Mesothelial cell of epicardium (in vitro differentiated cells): ENCODE data around the gene MYLK4. TPM values are rescaled to one million over a fixed set of nuclear protein-coding genes. Genes with fewer than 3 reads are reported as not detected.

Source experiments
- DNase-seq, 2 experiments: peaks; one replicate each; pipeline ENCODE4 v3.0.0; 2021; ENCODE audit warnings: low spot score in 2 of 2; ENCODE audit not compliant: unreplicated experiment in 2 of 2
- H3K27ac Mint-ChIP-seq: 2 replicates; pipeline ENCODE4 v1.8.0; 2021; ENCODE audit warnings: mixed read lengths
- H3K27me3 Mint-ChIP-seq: 2 replicates; pipeline ENCODE4 v1.8.0; 2021; ENCODE audit warnings: low read depth, mixed read lengths
- H3K36me3 Mint-ChIP-seq: 2 replicates; pipeline ENCODE4 v1.8.0; 2021; ENCODE audit warnings: mixed read lengths
- H3K4me1 Mint-ChIP-seq: 2 replicates; pipeline ENCODE4 v1.8.0; 2021; ENCODE audit warnings: mixed read lengths
- H3K4me3 Mint-ChIP-seq: 2 replicates; pipeline ENCODE4 v1.8.0; 2021; ENCODE audit warnings: mild to moderate bottlenecking, moderate library complexity, mixed read lengths
- H3K9me3 Mint-ChIP-seq: 2 replicates; pipeline ENCODE4 v1.8.0; 2021; ENCODE audit warnings: mixed read lengths
- total RNA-seq: library from RNA; stranded (reverse); gene quantifications from 3 replicates; pipeline ENCODE4 v1.2.1, GENCODE V29; 2021
- TF ChIP-seq, protein P1 (sequence below): fragments of 200-600 bp; sonication (generic); IDR thresholded peaks from one replicate; pipeline ENCODE4 v1.5.0; 2021; ENCODE audit warnings: antibody characterized with exemption; ENCODE audit not compliant: unreplicated experiment

MYLK4 gene
- total RNA-seq, 1 donor from 2014 or later: 0.89 TPM

DNA sequence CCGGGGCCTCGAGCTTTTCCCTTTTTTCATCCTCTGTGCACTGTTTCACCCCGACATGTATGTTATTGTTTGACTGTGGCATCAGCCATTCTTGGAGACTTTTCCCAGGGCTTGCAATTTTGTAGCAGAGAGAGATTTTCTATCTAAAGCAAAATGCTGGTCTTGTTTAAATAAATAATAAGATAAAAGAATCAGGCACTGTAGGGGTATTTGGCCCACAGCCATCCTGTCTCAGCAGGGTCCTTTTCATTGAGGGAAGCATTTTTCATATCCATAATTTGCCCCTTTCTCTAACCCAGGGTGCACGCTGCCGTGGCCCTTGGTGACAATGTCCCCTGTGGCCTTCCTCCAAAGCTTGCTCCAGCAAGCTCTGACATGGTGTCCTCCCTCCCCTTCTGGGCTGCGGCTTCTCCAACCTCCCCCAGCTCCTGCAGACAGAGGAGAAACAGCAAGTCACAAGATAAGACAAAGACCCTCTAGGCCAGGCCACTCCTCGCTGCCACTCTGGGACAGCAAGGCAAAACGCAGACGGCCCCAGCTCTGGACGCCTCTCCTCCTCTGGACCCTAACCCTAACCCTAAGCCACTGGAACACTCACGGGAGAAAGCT is 117.6 kb downstream of the MYLK4 start:
- Mint-ChIP-seq H3K4me1 (peaks cover 18% of the 10 kb centered on the region), H3K27me3 (peaks cover 10% of the 10 kb centered on the region), H3K36me3 (no peaks in the 10 kb centered on the region), H3K9me3 (no peaks in the 10 kb centered on the region), H3K4me3 (no peak overlapping the region), H3K27ac (peak overlapping the region; percentile 41)
- DNase-seq: no peak
- TF ChIP-seq, protein P1, sequence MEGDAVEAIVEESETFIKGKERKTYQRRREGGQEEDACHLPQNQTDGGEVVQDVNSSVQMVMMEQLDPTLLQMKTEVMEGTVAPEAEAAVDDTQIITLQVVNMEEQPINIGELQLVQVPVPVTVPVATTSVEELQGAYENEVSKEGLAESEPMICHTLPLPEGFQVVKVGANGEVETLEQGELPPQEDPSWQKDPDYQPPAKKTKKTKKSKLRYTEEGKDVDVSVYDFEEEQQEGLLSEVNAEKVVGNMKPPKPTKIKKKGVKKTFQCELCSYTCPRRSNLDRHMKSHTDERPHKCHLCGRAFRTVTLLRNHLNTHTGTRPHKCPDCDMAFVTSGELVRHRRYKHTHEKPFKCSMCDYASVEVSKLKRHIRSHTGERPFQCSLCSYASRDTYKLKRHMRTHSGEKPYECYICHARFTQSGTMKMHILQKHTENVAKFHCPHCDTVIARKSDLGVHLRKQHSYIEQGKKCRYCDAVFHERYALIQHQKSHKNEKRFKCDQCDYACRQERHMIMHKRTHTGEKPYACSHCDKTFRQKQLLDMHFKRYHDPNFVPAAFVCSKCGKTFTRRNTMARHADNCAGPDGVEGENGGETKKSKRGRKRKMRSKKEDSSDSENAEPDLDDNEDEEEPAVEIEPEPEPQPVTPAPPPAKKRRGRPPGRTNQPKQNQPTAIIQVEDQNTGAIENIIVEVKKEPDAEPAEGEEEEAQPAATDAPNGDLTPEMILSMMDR: no peak

DNA sequence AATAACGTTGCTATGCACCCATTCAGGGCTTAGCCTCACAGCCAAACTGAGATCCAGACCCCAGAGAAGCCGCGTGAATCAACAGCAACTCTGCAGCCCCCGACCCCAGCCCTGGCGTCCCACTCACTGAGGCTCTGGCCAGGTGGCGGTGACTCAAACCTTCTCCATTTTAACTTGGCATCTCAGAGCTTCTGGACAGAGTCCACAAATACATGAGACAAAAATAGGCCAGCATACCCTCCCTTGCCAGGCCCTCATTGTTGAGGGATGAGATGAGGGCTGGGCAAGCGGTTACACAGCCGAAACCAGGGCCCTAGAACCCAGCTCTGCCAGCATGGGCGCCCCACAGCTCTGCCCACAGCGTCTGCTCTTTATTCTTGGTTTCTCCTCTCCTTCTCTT is 118.4 kb downstream of the MYLK4 start:
- H3K36me3 Mint-ChIP-seq: no peaks in the 10 kb centered on the region
- no peak for DNase-seq
- H3K9me3 Mint-ChIP-seq: no peaks in the 10 kb centered on the region
- TF ChIP-seq, protein P1: no peak
- no peak overlapping the region for H3K4me3 Mint-ChIP-seq
- H3K27me3 Mint-ChIP-seq: peaks cover 10% of the 10 kb centered on the region
- peaks cover 22% of the 10 kb centered on the region for H3K4me1 Mint-ChIP-seq
- no peak overlapping the region for H3K27ac Mint-ChIP-seq

DNA sequence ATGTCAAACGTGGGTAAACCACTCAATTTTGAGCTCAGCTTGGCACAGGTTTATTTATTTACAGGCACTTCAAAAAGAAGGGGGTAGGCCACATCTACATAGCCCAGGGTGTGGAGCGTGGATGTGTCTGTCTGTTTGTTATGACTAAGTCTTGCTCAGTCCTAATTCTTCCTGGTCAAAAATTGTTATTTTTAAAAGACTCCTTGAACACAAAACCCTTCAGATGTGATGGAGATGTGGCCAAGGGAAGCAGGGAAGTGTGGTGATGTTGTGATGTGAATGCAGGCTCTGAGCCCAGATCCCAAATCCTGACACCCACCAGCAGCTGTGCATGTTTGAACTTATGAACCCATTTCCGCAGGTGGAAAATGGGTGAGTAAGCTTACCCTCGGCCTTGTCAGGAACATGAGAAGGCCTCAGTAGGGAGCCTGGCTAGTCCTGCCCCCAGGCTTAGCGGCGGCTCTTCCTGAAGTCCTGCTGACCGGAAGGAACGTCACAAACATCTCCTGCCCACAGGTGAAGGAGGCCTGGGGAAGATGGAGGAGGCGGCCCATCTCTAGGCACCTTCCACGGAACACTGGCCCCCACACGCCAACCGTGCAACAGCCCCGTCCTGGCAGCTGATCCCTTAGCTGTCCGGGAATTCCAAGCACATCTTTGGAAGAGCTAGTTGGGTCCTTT is 119.7 kb downstream of the MYLK4 start:
- Mint-ChIP-seq H3K9me3 (no peaks in the 10 kb centered on the region), H3K27me3 (no peaks in the 10 kb centered on the region), H3K36me3 (no peaks in the 10 kb centered on the region), H3K27ac (no peak overlapping the region), H3K4me3 (no peak overlapping the region), H3K4me1 (peaks cover 28% of the 10 kb centered on the region)
- TF ChIP-seq, protein P1: no peak
- DNase-seq: no peak

DNA sequence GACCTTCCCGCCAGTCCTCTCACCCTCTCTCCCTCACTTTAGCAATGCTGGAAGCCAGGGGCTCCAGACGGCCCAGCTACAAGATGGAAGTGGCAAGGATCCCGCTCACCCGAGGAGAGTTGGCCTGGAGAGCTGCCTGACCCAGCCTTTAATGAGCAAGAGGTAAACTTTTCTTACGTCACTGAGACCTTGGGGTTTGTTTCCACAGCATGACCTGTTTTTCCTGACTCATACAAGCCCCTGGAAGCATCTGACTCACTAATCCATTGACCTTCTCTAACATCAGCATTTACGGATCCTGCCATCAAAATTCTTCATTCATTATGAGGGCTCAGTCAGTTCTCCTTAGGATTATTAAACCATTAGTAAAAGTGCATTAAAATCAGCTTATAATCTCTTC is 120.4 kb downstream of the MYLK4 start:
- Mint-ChIP-seq H3K4me1 (peaks cover 33% of the 10 kb centered on the region), H3K4me3 (no peak overlapping the region), H3K27me3 (no peaks in the 10 kb centered on the region), H3K36me3 (no peaks in the 10 kb centered on the region), H3K9me3 (no peaks in the 10 kb centered on the region), H3K27ac (no peak overlapping the region)
- DNase-seq: no peak
- TF ChIP-seq, protein P1: no peak

DNA sequence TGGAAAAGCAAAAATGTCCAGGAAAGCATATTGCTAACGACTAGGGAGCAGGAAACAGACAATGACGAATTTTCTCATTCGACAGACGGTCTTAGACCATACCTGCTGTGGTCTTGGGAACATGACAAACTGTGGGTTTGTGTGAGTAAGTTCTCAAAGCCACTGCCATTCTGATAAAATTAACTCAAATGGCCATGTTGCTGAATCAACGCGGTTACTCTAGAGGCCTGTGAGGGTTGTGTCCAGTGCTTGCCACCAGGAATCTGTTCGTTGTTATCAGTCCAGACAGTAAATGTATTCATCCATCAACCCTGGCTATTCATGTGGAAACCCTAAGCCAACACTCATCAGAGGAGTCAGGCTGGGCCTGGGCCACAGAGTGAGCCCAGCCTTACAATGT is 124.3 kb downstream of the MYLK4 start:
- Mint-ChIP-seq H3K27ac (peak overlapping the region; percentile 40), H3K4me1 (peaks cover 23% of the 10 kb centered on the region), H3K4me3 (no peak overlapping the region), H3K36me3 (no peaks in the 10 kb centered on the region), H3K27me3 (no peaks in the 10 kb centered on the region), H3K9me3 (no peaks in the 10 kb centered on the region)
- TF ChIP-seq, protein P1: no peak
- no peak for DNase-seq
